ENCODE results near the gene NBAS.
"Not testable (repeated sequence)": the region's sequence is repeated elsewhere in the genome, so short reads cannot be mapped to it uniquely, and the experiment has no call there.

NBAS gene

GRCh38 chr2:15450808-15451207, 110.3 kb downstream of the NBAS start:
- DNase-seq (ENCODE audit: low read depth): no peak
- no peak for TF ChIP-seq CTCF (IDR thresholded peaks at IDR 0.05; ENCODE audit: low read depth, low read length, missing control alignments)
- H3K4me3 ChIP-seq (ENCODE audit: low read depth, low read length): no peak overlapping the region
- in situ Hi-C loops (cut with HindIII; ENCODE audit: low sequenced_read_pairs): loop anchor here (5.0 kb wide), 1 partner anchor 54 kb away; no protein-coding TSS in a partner anchor

GRCh38 chr2:15449556-15450236, 111.4 kb downstream of the NBAS start:
- no peak overlapping the region for H3K4me3 ChIP-seq (ENCODE audit: low read depth, low read length)
- TF ChIP-seq CTCF (IDR thresholded peaks at IDR 0.05; ENCODE audit: low read depth, low read length, missing control alignments): no peak
- in situ Hi-C loops (cut with HindIII; ENCODE audit: low sequenced_read_pairs): loop anchor here (5.0 kb wide), 1 partner anchor 52 kb away; no protein-coding TSS in a partner anchor
- no peak for DNase-seq (ENCODE audit: low read depth)

GRCh38 chr2:15448250-15448839, 112.8 kb downstream of the NBAS start:
- H3K4me3 ChIP-seq (ENCODE audit: low read depth, low read length): no peak overlapping the region
- TF ChIP-seq CTCF (IDR thresholded peaks at IDR 0.05; ENCODE audit: low read depth, low read length, missing control alignments): no peak
- in situ Hi-C loops (cut with HindIII; ENCODE audit: low sequenced_read_pairs): no loop called here
- DNase-seq (ENCODE audit: low read depth): no peak

GRCh38 chr2:15447381-15447780, 113.8 kb downstream of the NBAS start:
- in situ Hi-C loops (cut with HindIII; ENCODE audit: low sequenced_read_pairs): no loop called here
- TF ChIP-seq CTCF (IDR thresholded peaks at IDR 0.05; ENCODE audit: low read depth, low read length, missing control alignments): no peak
- no peak overlapping the region for H3K4me3 ChIP-seq (ENCODE audit: low read depth, low read length)
- DNase-seq (ENCODE audit: low read depth): no peak

- DNase-seq (ENCODE audit: low read depth): no peak
- no peak overlapping the region for H3K4me3 ChIP-seq (ENCODE audit: low read depth, low read length)
- TF ChIP-seq CTCF (IDR thresholded peaks at IDR 0.05; ENCODE audit: low read depth, low read length, missing control alignments): no peak
- in situ Hi-C loops (cut with HindIII; ENCODE audit: low sequenced_read_pairs): no loop called here
These were observed 114.2 kb downstream of the NBAS start for GRCh38 chr2:15446961-15447360.

GRCh38 chr2:15445891-15446562, 115.1 kb downstream of the NBAS start:
- TF ChIP-seq CTCF (IDR thresholded peaks at IDR 0.05; ENCODE audit: low read depth, low read length, missing control alignments): no peak
- DNase-seq (ENCODE audit: low read depth): no peak
- H3K4me3 ChIP-seq (ENCODE audit: low read depth, low read length): no peak overlapping the region
- in situ Hi-C loops (cut with HindIII; ENCODE audit: low sequenced_read_pairs): no loop called here

GRCh38 chr2:15439768-15440524, 121.2 kb downstream of the NBAS start:
- H3K4me3 ChIP-seq (ENCODE audit: low read depth, low read length); DNase-seq (ENCODE audit: low read depth); in situ Hi-C loops (cut with HindIII; ENCODE audit: low sequenced_read_pairs): not testable (repeated sequence)

GRCh38 chr2:15439366-15439765, 121.8 kb downstream of the NBAS start:
- H3K4me3 ChIP-seq (ENCODE audit: low read depth, low read length); DNase-seq (ENCODE audit: low read depth); in situ Hi-C loops (cut with HindIII; ENCODE audit: low sequenced_read_pairs): not testable (repeated sequence)
